ENCODE results near the gene PARD3B.

PARD3B gene

DNA sequence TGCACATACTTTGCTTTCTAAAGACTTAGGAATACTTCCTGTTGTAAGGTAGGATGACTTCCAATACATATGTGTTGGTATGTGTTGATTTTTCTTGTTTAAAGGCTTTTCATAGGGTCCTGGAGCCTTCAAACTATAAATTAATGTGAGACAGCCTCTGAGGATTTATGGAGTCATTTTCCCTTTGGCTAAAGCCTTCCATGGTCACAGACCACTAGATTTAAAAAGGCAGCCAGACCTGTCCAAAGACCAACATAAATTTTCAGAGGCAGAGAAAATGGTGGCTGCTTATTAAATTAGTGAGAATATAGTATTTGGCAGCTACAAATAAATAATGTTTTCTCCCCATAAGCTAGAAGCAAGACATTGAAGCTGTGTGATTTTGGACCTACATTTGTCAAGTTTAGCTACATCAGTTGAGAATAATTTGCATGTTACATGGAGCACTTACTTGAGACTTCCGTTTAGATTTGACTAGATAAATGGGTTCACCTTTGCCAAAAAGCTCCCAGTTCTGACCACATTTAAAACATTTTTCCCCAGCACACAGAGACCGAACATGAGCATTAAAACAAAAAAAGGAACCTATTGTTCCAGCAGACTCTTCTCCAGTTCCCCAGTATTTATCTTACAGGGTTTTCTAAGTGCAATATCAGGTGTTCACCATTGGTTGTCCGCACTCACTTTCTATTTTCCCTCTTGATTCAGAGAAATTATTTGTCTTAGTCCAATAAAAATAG lies 402.9 kb downstream of the PARD3B start:
- TF ChIP-seq, protein P1, sequence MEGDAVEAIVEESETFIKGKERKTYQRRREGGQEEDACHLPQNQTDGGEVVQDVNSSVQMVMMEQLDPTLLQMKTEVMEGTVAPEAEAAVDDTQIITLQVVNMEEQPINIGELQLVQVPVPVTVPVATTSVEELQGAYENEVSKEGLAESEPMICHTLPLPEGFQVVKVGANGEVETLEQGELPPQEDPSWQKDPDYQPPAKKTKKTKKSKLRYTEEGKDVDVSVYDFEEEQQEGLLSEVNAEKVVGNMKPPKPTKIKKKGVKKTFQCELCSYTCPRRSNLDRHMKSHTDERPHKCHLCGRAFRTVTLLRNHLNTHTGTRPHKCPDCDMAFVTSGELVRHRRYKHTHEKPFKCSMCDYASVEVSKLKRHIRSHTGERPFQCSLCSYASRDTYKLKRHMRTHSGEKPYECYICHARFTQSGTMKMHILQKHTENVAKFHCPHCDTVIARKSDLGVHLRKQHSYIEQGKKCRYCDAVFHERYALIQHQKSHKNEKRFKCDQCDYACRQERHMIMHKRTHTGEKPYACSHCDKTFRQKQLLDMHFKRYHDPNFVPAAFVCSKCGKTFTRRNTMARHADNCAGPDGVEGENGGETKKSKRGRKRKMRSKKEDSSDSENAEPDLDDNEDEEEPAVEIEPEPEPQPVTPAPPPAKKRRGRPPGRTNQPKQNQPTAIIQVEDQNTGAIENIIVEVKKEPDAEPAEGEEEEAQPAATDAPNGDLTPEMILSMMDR (IDR thresholded peaks at IDR 0.05; ENCODE audit: low read length, missing control alignments): no peak
- no peak overlapping the region for H3K4me3 ChIP-seq (replicated peaks; ENCODE audit: low read depth, low read length)
- no peak for DNase-seq (ENCODE audit: low read depth)

GRCh38 chr2:204948822-204949221 lies 403.5 kb downstream of the PARD3B start:
- H3K4me3 ChIP-seq (replicated peaks; ENCODE audit: low read depth, low read length): no peak overlapping the region
- DNase-seq (ENCODE audit: low read depth): no peak
- TF ChIP-seq, protein P1 (IDR thresholded peaks at IDR 0.05; ENCODE audit: low read length, missing control alignments): no peak

DNA sequence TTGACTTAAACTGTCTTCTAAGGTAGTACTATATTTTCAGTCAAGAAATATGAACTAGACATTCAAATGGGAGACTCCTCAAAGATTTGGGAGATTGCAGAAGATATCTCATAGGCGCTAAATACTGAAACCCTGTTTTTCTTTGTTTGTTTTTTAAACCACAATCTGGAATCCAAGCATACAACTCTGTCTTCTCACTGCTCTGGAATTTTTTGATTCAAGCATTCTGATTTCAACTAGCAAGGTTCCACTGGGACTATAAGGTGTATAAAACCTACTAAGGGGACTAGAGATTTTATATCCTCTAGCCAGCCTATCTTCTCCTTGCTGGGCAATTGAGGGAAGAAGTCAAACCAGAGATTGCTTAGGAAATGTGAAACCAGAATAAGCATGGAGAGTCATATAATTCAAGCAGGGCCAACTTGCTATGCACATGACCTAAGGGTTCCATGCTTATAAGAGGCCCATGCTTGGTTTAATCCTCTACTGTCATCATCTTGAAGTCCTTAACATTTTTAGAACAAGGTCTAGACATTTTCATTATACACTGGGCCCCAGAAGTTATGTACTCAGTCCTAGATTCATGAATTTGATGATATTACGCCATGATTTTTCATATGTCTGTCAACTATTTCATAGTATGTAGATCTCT lies 405.5 kb downstream of the PARD3B start:
- TF ChIP-seq, protein P1 (IDR thresholded peaks at IDR 0.05; ENCODE audit: low read length, missing control alignments): no peak
- H3K4me3 ChIP-seq (replicated peaks; ENCODE audit: low read depth, low read length): no peak overlapping the region
- DNase-seq (ENCODE audit: low read depth): peak; percentile 6

DNA sequence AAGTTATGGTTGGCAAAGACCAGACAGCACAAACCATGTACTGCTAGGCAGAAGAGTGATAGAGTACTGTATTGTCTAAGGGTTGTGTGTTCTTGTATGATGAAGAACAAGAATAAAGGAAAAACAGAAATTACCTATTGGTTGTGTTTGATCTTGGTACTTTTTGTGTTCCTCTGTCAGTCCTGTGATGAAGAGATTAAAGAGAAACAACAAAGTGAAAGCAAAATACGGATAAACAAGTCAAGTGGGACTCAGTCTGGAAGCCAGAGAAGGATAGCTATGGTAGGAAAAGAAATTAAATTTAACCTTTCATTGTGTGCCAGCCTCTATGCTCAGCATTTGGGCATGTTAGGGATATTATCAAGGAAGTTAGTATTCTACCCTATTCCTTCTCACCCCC lies 413.1 kb downstream of the PARD3B start:
- H3K4me3 ChIP-seq (replicated peaks; ENCODE audit: low read depth, low read length): no peak overlapping the region
- TF ChIP-seq, protein P1 (IDR thresholded peaks at IDR 0.05; ENCODE audit: low read length, missing control alignments): no peak
- no peak for DNase-seq (ENCODE audit: low read depth)

DNA sequence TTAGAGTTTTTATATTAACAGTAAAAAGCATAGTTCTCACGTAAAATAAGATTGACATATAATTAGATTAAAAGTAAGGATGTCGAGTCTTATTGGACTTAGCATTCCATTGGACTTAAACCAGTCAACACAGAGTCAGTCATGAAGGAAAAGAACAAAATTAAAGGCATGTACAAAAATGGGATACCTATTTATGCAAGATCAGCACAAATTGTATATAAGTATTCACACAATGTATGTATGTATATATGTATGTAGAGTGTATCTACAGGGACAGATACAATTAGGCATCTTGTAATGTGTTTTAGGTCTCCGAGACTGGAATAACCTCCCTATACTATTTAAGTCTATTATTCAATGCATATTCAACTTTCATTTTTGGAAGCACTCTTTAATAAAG lies 419.1 kb downstream of the PARD3B start:
- TF ChIP-seq, protein P1 (IDR thresholded peaks at IDR 0.05; ENCODE audit: low read length, missing control alignments): no peak
- no peak overlapping the region for H3K4me3 ChIP-seq (replicated peaks; ENCODE audit: low read depth, low read length)
- no peak for DNase-seq (ENCODE audit: low read depth)

GRCh38 chr2:204966245-204966644 lies 421.0 kb downstream of the PARD3B start:
- TF ChIP-seq, protein P1 (IDR thresholded peaks at IDR 0.05; ENCODE audit: low read length, missing control alignments): no peak
- H3K4me3 ChIP-seq (replicated peaks; ENCODE audit: low read depth, low read length): no peak overlapping the region
- no peak for DNase-seq (ENCODE audit: low read depth)

Measured in fibroblast of pulmonary artery (primary cell).